Stomach (tissue), 9 donors: ENCODE measurements around the gene DNAAF8. TPM values are rescaled to one million over a fixed set of nuclear protein-coding genes. Genes with fewer than 3 reads are reported as not detected.

Experiments
- DNase-seq, 2 donors: peaks; one replicate each; pipeline versions ENCODE4 v3.0.0 to v3.0.0-alpha.2; 2013 to 2019
- H3K27ac ChIP-seq, 5 donors: fragments of 200-600 bp in 4 of 5; sonication (generic) in 4 of 5; one replicate each; pipeline ENCODE4 v1.5.1; 2013 to 2019; ENCODE audit warnings: mild to moderate bottlenecking in 1 of 5, moderate library complexity in 1 of 5
- H3K27me3 ChIP-seq, 3 donors: fragments of 200-600 bp; sonication (generic); one replicate each; pipeline ENCODE4 v1.5.1; 2017 to 2019; ENCODE audit warnings: mixed run types in 1 of 3
- H3K36me3 ChIP-seq, 4 donors: fragments of 200-600 bp; sonication (generic); 1 replicate in 3 of 4; 2 replicates in 1 of 4; pipeline ENCODE4 v1.5.1; 2016 to 2019
- H3K4me1 ChIP-seq, 4 donors: fragments of 200-600 bp; sonication (generic); one replicate each; pipeline ENCODE4 v1.5.1; 2016 to 2019
- H3K4me3 ChIP-seq, 4 donors: fragments of 200-600 bp; sonication (generic) in 3 of 4; one replicate each; pipeline ENCODE4 v1.5.1; 2016 to 2019; ENCODE audit warnings: mild to moderate bottlenecking in 1 of 4
- H3K9me3 ChIP-seq, 4 donors: fragments of 200-600 bp; sonication (generic); one replicate each; pipeline ENCODE4 v1.5.1; 2016 to 2019
- CTCF ChIP-seq, 7 experiments: fragments of 450-650 bp in 4 of 7; fragments of 200-600 bp in 3 of 7; sonication (generic) in 3 of 7; IDR thresholded peaks; one replicate each; pipeline ENCODE4 v1.5.1; 2016 to 2019; ENCODE audit warnings: antibody characterized with exemption in 7 of 7, control low read depth in 2 of 7, mild to moderate bottlenecking in 1 of 7
- EP300 ChIP-seq: sonication (generic); formaldehyde crosslinking; IDR thresholded peaks from one replicate; pipeline ENCODE4 v1.6.1; 2017; ENCODE audit warnings: antibody characterized with exemption
- POLR2A ChIP-seq, 4 donors: fragments of 450-650 bp; IDR thresholded peaks; one replicate each; pipeline ENCODE4 v1.6.1; 2016; ENCODE audit warnings: antibody characterized with exemption in 4 of 4, control low read depth in 2 of 4, mild to moderate bottlenecking in 1 of 4, moderate library complexity in 1 of 4
- POLR2AphosphoS5 ChIP-seq, 3 donors: sonication (generic); formaldehyde crosslinking; IDR thresholded peaks; one replicate each; pipeline ENCODE4 v1.6.1; 2016; ENCODE audit warnings: antibody characterized with exemption in 3 of 3
- WGBS, 5 donors: extraction: QIAGEN DNeasy Blood & Tissue Kit in 3 of 5; methylation state at CpG; one replicate each; pipeline versions ENCODE4 v1.1.5 to v1.1.7; 2013 to 2018; 5-methylcytosine and 5-hydroxymethylcytosine counted together
- intact Hi-C: fragments of 100-400 bp; cut with DNase I; formaldehyde crosslinking; loops from one replicate; pipeline ENCODE4 v1.15.1; 2023; ENCODE audit warnings: low total_unique reads
- polyA plus RNA-seq, 3 donors: library from polyadenylated mRNA; stranded (reverse); fragments of 200-250 nt; gene quantifications; one replicate each; pipeline ENCODE4 v1.2.3, GENCODE V29; 2013
- total RNA-seq, 5 donors: library from RNA; depleted of rRNA; stranded (reverse); fragments of >200 nt; gene quantifications; one replicate each; pipeline versions ENCODE4 v1.1.0 to v1.2.3, GENCODE V29; 2014 to 2016
- donor health status: healthy with polysubstance abuse.
- donor health status: Bipolar disorder and iron deficiency.
- donor health status: healthy.

The DNAAF8 gene
- total and polyA plus RNA-seq, 8 donors = 0.68 to 1.8 (median 1.2) TPM; not detected in 5

GRCh38 chr16:4744555-4745273 is 10.4 kb downstream of the DNAAF8 start:
- no peak for TF ChIP-seq CTCF (IDR thresholded peaks at IDR 0.05)
- TF ChIP-seq EP300 = no peak
- TF ChIP-seq POLR2A (IDR thresholded peaks at IDR 0.05) = no peak
- no peak for TF ChIP-seq POLR2AphosphoS5 (IDR thresholded peaks at IDR 0.05)
- Histone ChIP-seq H3K27ac (no peak overlapping the region), H3K36me3 (peaks cover 0 to 15% (median 11%) of the 10 kb centered on the region in 4 donors), H3K27me3 (no peaks in the 10 kb centered on the region), H3K4me3 (no peak overlapping the region), H3K4me1 (peaks cover 15 to 27% (median 22%) of the 10 kb centered on the region in 4 donors), H3K9me3 (no peaks in the 10 kb centered on the region)
- 66 to 84% (median 74%) methylated on average over 12 to 13 of the region's 13 CpGs for WGBS, 5 donors
- DNase-seq = no peak
- intact Hi-C loops = no loop called here

DNA sequence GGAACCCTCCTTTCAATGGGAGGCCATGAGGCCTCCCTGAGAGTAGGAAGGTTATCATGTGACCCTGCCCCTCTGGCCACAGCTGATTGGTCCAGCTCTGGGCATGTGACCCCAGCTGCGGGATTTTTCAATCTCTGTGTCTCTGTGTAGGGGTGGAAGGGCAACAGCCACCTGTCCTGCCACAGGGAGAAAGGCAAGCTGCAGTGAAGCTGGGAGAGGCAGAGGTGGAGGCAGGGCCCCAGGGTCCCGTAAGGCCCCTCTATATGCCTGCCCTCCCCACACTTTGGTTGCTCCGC is 10.9 kb downstream of the DNAAF8 start:
- peaks cover 15 to 27% (median 22%) of the 10 kb centered on the region in 4 donors for H3K4me1 ChIP-seq

GRCh38 chr16:4746215-4746614 is 11.9 kb downstream of the DNAAF8 start:
- Histone ChIP-seq H3K4me1 (peaks cover 15 to 27% (median 22%) of the 10 kb centered on the region in 4 donors), H3K4me3 (no peak overlapping the region), H3K9me3 (no peaks in the 10 kb centered on the region), H3K27ac (peak overlapping the region in 1 of 5 donors; percentile 20), H3K27me3 (no peaks in the 10 kb centered on the region), H3K36me3 (peaks cover 5 to 30% (median 26%) of the 10 kb centered on the region in 4 donors)
- WGBS, 5 donors = 40 to 76% (median 54%) methylated on average over 6 to 8 of the region's 8 CpGs
- peak in 1 of 2 donors; percentile 30 for DNase-seq
- TF ChIP-seq EP300 (no peak), POLR2AphosphoS5 (IDR thresholded peaks at IDR 0.05) (no peak), CTCF (IDR thresholded peaks at IDR 0.05) (no peak), POLR2A (IDR thresholded peaks at IDR 0.05) (no peak)
- intact Hi-C loops = no loop called here

More for the DNA sequence above, 10.9 kb downstream of the DNAAF8 start:
- Histone ChIP-seq H3K27ac (no peak overlapping the region), H3K36me3 (peaks cover 0 to 20% (median 16%) of the 10 kb centered on the region in 4 donors), H3K9me3 (no peaks in the 10 kb centered on the region), H3K27me3 (no peaks in the 10 kb centered on the region), H3K4me3 (no peak overlapping the region)
- intact Hi-C loops = no loop called here
- 73 to 85% (median 81%) methylated on average over 3 of the region's 3 CpGs for WGBS, 5 donors
- DNase-seq = no peak
- TF ChIP-seq POLR2AphosphoS5 (IDR thresholded peaks at IDR 0.05) = no peak
- TF ChIP-seq CTCF (IDR thresholded peaks at IDR 0.05) = no peak
- no peak for TF ChIP-seq EP300
- TF ChIP-seq POLR2A (IDR thresholded peaks at IDR 0.05) = no peak

DNA sequence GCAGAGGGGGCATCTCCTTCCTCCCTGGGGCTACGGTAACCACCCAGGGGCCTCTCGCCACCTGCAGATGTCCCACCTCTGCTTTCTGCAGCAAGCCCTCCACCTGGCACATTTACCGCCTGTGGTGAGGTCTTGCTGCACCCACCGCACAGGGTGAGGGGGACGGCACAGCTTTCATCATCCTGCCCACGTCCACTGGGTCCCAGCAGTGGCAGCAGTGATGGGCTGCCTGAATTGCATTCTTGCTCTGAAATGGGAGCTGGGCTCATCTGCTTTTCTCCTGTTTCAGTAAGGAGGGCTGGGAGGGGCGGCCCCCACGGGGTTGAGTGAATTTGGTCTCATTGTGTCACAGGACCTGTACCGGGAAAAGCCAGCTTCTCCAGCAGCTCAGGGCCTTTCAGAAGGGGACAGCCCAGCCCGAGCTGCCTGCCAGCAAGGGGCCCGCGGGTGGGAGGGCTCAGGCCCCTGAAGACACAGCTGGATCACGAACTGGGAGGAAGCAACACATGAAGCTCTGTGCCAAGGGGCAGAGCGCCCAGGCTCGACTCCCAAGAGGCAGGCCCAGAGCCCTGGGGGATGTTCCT is 12.7 kb downstream of the DNAAF8 start:
- peak in 1 of 2 donors; percentile 70 for DNase-seq
- H3K9me3 ChIP-seq = no peaks in the 10 kb centered on the region
- H3K36me3 ChIP-seq = peaks cover 14 to 39% (median 35%) of the 10 kb centered on the region in 4 donors
- 29 to 63% (median 60%) methylated on average over 3 to 15 of the region's 15 CpGs for WGBS, 5 donors
- H3K27ac ChIP-seq = peak overlapping the region in 2 of 5 donors; percentile 25 to 38
- H3K4me1 ChIP-seq = peaks cover 15 to 27% (median 22%) of the 10 kb centered on the region in 4 donors
- no peaks in the 10 kb centered on the region for H3K27me3 ChIP-seq
- intact Hi-C loops = no loop called here
- TF ChIP-seq EP300 = no peak
- no peak for TF ChIP-seq CTCF (IDR thresholded peaks at IDR 0.05)
- no peak for TF ChIP-seq POLR2A (IDR thresholded peaks at IDR 0.05)
- no peak for TF ChIP-seq POLR2AphosphoS5 (IDR thresholded peaks at IDR 0.05)
- no peak overlapping the region for H3K4me3 ChIP-seq
